CD4-positive, alpha-beta T cell treated with Interleukin-6 at 100 ng/mL for 8 hours (primary cell): Measurements from ENCODE around the gene ARHGAP26.
"Not testable (repeated sequence)": the region's sequence is repeated elsewhere in the genome, so short reads cannot be mapped to it uniquely, and the experiment has no call there.

Source experiments
- DNase-seq: peaks from one replicate; pipeline ENCODE4 v3.0.0-alpha.2; 2020; ENCODE audit warnings: mixed read lengths, low spot score

The ARHGAP26 gene

DNA sequence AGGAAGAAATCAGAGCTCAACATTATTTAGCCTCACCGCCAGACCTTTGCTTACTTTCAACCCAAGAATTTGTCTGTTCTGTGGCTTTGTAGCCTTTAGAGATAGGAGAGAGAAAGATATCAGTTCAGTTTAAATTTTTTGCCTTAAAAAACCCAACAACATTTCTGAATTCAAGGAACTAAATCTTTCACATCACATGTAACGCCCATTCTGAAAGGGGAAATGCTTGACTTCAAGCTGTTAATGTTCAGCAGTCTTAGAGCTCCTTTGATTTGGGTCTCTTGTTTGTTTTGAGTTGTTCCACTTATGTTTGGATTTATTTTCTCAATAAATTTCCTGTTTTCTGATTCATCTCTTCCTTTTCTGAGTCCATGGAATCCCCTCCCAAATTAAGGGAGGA, 294.5 kb downstream of the ARHGAP26 start:
- no peak for DNase-seq

DNA sequence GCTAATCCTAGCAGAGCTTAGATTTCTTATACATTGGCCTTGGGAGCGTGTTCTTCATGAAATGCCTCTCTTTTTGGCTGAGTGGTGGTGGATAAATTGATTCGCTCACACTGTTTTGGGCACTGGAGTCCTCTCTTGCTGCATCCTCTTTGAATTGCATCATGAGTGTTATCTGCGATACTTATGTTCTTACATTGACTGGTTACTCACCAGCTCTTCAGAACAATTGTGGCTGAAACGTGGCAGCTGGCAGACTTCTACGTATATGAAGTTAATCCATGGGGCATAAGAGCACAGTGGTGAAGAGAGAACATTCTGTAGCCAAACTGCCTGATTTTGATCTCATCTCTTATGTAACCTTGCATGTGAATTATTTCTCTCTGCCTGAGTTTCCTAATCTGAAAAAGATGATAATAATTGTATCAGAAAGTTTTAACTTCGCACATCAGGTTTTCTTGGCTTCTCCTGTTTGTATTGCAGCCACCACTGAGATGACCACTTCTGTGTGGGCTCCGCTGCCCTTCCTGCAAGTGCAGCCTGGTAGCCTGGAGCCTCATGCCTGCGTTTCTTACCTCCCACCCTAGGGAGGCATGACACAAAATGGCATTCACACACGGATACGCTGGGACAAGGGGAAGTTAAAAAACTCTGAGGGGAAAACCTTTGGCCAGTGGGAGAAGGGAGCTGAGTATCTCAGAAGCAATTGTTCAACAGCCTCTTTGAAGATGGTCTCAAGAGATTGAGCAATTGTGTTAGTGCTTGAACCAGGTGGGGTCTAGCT, 295.2 kb downstream of the ARHGAP26 start:
- no peak for DNase-seq

DNA sequence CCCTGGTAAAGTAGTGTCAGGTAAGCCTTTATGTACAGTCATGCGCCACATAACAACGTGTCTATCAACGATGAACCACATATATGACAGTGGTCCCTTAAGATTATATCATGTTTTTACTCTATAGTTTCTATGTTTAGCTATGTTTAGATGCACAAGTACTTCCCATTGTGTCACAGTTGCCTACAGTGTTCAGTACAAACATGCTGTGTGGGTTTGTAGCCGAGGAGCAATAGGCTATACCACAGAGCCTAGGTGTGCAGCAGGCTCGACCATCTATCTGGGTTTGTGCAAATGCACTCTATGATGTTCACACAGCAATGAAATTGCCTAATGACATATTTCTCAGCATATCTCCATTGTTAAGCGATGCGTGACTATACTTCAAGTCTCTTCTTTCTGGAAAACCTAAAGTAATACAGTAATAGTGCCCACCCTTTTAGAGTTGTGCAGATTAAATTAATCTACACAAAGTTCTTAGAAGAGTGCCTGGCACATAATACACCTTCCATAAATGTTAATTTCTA, 295.9 kb downstream of the ARHGAP26 start:
- no peak for DNase-seq

DNA sequence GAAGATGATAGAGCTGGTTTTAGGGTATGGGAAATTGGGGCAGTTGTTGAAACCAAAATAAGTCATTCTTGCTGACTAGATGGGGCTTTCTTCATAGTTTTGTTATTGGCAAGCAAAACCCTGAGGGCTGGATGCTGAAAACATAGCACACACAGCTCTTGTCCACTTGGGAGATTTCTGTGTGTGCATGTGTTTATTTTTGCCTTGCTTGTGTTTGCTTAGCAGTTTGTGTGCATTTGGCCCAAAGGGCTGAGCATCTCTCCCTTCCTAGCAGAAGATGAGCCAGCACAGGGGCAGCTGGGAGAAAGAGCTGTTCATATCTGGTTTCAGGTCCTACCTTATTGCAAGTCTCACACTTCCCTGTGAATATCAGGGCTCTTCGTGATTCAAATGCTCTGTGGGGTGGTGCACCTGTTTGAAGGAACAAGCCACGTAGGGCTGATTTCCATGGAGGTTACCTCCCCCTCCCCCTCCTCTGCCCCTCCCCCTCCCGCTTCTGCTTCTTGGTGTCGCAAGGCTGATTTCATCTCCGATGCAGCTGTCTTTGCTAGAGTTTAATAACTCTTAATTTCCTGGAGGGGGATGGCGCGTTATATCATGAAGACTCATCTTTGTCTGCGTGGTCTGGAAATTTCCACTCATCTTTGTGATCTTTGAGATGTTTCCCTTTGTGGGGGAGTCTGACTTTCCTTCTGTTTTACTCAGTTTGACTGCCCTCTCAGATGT, 296.5 kb downstream of the ARHGAP26 start:
- DNase-seq = no peak

DNA sequence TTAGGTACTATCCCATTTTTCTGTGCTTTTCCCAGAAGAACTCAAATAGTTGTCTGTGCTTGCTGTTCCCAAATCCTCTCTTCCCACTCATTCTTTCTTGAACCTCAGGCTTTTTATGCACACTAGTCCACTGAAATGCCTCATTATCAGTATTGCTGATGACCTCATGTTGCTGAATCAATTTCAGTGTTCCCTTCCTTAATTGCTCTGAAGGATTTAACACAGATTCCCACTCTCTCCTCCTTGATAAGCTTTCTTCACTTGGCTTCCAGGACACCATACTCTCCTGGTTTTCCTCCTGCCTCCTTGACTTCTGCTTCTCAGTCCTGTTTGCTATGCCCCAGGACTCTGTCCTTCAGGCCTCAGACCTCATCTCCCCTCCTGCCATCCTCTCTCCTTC, 298.5 kb downstream of the ARHGAP26 start:
- DNase-seq = no peak

DNA sequence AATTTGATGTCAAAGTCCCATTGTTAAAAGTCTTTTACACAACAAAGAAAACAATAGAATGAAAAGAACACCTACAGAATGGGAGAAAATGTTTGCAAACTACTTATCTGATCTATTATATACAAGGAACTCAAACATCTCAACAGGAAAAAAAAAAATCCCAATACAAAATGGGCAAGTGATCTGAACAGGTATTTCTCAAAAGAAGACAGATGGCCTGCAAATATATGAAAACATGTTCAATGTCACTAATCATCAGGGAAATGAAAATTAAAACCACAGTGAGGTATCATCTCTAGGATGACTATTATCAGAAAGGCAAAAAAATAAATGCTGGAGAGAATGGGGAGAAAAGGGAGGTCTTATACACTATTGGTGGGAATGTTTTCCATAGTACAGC, 301.8 kb downstream of the ARHGAP26 start:
- no peak for DNase-seq

DNA sequence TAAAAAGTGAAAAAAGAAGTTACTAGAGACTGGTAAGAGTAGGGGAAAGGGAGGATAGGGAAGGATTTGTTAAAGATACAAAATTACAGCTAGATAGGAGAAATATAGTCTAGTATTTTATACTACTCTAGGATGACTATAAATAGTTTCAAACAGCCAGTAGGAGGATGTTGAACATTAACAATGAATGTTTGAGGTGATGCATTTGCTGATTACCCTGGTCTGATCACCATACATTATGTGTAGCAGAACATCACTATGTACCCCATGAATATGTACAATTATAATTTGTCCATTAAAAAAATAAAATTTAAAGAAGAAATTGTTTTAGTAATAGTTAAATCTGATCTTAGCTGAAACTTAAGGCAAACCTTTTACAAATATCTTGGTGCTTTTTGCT, 302.6 kb downstream of the ARHGAP26 start:
- no peak for DNase-seq

DNA sequence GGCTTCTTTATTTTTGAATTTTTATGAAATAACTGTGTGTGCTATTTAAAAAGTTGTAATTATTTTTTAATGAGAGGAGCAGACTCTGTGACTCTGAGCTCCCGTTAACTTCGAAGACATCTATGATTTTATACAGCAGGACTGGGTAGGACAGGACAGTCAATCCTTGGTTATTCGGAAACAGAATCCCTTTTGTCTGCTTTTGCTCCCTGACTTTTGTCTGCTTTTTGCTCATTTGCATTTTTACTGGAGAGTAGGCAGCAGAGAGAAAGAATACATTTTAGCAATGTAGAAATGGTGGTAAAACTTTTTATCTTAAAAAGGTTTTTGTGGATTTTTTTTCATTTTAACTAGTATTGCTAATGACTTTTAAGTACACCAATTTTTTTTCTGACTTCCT, 303.6 kb downstream of the ARHGAP26 start:
- DNase-seq = no peak

DNA sequence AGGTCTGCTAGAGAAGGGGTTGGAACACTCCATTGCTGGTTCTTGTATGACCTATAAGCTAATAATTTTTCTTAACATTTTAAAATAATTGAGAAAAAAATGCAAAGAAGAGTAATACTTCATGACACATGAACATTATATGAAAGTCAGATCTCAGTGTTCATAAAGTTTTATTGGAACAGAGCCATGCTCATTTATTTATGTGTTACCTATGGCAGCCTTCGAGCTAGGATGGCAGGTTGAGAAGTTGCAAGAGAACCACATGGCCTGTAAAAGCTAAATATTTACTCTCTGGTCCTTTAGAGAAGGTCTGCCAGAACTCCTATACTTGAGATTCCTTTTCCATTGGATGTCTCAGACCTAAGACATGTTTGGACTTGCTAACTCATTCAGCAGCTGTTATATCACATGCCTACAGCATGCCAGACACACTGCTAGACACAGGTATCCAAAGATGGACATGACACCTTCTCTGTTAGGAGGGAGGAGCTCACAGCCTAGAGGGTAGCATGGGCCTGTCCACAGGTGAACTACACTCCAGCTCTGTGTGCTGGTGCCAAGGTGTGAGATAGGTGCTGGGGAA, 304.3 kb downstream of the ARHGAP26 start:
- DNase-seq = no peak

DNA sequence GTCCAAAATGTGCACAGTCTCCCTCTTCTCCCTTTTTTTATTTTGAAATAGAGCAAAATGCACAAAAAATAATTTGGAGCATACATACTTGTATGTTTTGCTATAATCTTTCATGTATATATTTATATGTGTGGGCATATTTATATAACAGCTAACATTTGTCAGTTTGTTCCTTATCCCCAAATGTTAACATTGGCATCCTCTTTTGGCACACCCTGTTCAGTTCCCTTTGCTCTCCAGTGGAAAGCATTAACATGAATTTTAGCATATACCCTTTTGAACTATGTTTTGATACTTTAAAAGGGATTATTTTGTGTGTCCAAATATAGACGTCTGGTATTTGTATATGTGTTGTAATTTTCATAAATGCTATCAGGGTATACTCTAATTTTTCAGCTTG, 306.2 kb downstream of the ARHGAP26 start:
- no peak for DNase-seq

DNA sequence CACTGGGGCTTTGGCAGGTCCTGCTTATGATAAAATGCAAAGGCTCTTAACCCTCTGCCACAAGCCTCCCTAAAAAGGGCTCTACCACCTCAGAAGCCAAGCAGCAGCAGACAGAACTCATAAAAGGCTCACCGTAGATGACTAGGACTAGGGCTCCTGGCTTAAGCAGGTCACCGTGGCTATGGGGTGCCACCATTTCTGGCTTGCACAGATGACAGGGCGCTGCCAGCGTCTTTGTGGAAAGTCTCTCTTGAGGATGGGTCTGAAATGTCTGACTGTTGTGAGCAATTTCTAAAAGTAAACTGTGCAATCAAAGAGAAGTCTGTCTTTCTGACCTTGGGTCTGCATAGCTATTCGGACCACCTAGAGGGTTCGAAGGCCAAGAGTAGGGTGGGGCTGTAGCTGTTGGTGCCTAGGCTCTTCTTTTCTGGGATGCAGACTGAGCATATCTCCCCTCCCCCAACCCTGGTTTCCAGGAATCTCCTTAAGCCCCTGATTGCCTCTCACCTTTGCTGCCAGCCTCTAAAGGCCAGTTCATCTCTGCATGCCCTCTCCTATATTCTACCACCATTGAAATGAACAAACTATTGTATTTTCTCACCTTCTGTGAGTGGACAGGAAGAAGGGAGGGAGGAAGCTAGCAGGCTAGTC, 307.4 kb downstream of the ARHGAP26 start:
- no peak for DNase-seq

DNA sequence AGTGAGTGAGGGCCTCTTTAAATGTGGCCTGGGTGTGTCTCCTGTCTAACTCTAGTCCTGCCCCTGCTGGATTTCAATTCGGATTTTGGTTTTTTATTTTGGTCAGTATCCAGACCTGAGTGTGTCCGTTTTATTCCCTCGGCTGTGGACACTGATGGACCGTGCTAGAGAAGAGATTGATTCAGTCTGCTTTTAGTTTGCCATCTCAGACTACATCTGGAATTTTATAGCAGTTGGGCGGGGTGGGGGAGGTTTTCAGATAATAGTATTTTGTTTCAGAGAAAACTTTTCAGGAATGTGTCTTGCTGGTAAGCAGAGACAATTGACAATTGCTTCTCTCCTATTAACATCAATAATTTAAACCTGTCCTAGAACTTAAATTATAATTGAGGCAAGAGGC, 308.1 kb downstream of the ARHGAP26 start:
- DNase-seq = no peak

DNA sequence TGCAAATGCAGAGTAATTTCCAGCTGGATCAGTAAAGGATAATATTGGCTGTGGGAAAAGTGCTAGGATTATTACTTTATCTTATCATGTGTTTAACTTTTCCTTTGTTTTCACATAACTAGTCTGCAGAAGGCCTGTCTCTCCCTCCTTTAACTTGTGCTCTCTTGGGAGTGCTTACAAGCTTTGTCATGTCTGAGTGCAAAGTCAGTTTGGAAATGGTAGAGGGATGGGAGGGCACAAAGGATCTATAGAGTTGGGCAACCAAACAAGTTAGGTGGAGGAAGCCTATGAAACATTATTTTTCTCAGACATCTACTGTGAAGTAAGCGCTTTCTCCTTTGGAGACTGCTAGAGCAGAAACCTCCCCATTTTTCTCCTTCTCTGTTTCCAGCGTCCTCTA, 308.8 kb downstream of the ARHGAP26 start:
- no peak for DNase-seq

DNA sequence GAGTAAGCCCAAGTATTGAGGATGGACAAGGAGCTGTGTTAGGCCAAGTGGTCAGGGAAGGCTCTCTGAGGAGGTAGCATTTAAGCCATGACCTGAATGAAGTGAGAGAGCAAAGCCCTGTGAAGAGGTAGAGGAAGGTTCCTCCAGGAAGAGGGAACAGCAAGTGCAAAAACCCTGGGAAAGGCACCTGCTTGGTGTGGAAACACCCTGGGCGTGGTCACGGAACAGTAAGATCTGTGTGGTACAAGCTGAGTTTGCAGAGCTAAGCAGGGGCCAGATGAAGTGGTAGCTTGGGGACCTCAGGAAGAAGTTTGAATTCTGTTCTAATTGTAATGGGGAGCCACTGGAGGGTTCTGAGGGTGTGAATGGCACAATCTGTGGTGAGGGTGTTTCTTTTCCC, 310.2 kb downstream of the ARHGAP26 start:
- DNase-seq = no peak

DNA sequence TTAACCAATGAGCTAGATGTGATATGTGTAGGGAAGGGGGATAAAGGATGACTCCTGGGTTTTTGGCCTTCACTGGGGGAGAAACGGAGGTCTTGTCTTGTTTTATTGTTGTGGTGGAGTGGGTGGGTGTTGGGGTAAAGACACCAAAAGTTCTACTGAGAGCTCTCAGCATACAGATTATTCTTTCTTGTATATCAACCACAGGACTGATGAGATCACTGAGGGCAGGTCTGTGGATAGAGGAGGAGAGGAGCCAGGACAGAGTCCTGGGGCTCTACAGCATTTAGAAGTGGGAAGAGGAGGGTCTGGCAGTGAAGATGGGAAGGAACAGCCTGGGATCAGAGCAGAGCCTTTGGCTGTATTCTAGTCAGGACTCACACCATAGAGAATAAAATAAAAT, 310.8 kb downstream of the ARHGAP26 start:
- no peak for DNase-seq

DNA sequence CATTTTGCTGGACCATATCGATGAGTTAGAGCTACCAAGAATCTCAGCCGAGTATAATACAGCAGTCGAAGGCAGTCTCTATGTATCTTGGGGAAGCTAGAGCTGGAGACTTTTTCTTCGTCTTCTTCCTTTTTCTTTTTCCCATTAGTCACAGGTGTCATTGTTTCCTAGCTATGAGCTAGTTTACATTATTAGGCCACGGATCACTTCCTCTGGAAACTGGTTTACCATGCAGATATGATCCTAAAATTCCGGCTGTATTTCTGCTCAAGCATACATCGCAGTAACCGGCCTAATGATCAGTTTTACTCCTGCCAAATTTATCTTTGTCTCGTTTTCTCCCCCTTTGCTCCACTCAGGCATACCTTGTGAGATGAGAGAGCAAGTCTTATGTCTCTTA, 312.8 kb downstream of the ARHGAP26 start:
- DNase-seq = no peak

DNA sequence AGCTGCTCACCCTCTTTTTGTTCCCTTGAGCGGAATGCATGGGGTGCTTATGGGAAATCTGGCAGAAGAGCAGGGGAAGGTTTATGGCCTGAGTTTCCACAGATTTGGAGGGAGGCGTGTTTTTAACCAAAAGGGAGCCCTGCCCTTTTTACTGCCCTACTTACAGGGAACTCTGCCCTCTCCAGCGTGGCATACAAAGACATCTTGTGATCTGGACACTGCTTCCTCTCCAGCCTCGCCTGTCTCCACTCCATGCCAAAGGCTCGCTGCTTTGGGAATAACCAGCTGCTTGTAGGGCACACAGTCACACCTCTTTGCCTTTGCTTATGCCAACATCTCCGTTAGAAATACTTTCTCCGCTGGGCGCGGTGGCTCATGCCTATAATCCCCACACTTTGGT, 314.2 kb downstream of the ARHGAP26 start:
- DNase-seq = no peak

DNA sequence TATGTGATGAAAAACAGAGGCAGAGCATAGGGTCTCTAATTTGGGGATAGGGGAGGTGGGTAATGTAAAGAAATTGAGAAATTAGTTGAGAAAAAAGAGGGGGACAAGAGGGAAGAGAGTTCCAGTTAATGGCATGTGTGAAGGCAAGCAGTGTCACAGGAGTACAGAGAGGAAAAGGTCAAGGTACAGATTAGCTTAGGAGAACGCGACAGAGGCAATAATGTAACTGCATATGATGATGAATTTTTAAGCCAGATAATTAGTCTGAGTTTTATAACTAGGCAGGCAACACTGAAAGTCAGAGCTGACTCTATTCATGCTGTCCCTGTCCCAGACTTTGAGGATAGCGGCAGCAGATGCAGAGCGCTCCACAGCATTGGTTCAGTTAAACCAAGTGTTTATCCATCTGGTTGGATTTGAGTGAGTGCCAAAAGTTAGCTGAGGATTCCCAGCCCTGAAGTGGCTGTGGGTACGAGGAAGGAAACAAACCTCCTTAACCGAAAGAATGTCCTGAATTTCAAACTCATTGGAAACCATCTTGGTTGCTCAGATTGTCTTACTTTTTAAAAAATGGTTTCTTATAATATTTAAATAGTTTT, 315.2 kb downstream of the ARHGAP26 start:
- no peak for DNase-seq

DNA sequence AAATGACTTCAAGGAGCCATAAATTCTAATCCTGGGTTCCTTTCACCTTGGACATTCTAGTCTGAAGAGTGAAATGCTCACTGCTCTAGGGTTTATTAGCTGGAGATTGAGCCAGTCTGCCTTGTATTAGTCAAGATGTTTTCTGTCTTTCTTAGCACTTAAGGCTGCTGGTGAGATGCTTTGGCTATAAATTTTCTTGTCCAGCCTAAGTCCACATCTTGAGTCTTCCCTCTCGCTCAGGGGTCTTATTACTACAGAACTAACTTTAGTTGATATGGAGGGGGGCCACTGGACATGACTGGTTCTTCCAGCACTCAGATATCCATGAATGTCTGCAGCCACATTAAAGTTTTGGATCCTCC, 316.4 kb downstream of the ARHGAP26 start:
- no peak for DNase-seq

DNA sequence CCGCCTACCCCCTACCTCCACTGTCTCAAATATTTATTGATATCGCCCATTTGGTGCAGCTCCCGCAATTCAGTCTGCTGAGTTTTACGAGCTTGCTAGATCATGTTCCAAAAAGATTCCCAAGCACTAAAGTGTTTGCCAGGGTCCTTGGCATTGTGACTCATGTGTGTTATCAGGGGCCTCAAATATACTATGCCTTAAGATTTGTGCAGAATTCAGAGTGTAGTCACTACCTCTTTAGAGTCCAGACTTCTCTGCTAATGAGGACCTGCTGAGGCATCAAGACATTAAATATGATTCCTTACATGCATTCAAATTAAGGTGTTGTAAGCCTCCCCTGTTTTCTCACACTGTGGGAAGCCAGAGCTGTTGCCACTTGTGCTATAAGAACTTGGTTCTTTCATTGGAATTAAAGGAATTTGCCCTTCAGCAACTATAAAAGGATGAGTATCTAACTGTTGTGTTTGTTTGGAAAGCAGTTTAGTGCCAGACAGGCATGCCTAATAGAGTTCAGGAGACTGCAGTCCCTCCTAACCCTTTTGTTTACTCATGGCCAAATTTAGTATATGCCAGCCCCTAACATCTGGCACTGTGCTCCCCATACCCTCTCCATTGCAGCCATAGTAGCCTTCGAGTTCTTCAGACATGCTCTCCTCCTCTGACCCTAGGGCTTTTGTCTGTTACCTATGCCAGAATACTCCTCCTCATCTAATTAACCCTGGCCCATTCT, 316.9 kb downstream of the ARHGAP26 start:
- no peak for DNase-seq

DNA sequence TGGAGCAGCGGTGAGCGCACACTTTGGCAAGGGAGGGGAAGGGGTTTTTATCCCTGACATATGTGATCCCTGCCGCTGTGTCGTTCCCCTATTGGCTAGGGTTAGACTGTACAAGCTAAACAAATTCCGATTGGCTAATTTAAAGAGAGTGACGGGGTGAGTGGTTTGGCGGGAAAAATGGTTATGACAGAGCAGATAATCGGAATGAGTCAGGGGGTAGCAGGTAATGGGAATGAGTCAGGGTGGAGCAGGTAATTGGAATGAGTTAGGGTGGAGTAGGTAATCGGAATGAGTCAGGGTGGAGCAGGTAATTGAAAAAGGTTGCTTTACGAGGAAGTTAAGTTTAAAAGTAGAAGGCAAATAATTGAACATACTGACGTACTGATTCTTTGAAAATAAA, 318.5 kb downstream of the ARHGAP26 start:
- not testable (repeated sequence) for DNase-seq

DNA sequence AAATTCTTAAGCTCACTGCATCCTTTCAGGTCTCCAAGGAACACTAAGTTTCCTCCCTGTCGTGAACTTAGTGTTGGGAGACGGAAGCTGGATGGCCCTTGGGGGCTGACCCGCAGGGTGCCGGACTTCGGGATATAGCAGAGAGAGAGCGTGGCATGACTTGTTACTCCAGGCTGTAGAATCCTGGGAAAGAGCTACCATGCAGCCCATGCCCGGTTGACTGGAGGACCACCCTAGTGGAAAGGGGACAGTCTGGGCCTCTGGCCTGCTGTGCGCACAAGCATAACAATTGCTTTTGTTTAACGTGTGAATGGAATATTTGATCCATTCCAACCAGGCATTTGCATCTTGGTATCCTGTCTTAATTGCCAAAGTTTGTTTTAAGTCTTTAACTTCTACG, 319.9 kb downstream of the ARHGAP26 start:
- DNase-seq = not testable (repeated sequence)
